HG03060 (cell line): ENCODE measurements around the gene ATOX1.
A peak's percentile ranks its signal among the peaks of the same experiment; 100 is the strongest.
"Not testable (repeated sequence)": the region's sequence is repeated elsewhere in the genome, so short reads cannot be mapped to it uniquely, and the experiment has no call there.

Experiments used
- ATAC-seq: cut with Tn5 transposase; IDR thresholded peaks from one replicate; pipeline ENCODE4 v1.9.1; 2021; ENCODE audit warnings: low read depth, moderate number of reproducible peaks; ENCODE audit not compliant: unreplicated experiment

Gene ATOX1

DNA sequence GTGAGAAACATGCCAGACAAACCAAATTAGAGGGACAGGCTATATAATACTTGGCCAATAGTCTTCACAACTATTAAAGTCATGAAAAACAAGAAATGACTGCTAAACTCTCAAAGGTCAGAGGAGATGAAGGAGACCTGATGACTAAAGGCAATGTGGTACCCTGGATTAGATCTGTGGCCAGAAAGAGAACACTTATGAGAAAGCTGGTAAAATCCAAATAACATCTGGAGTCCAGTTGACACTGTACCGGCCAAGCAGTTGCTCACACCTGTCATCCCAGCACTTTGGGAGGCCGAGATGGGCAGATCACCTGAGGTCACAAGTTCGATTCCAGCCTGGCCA lies 24.4 kb downstream of the ATOX1 start:
- ATAC-seq: no peak

DNA sequence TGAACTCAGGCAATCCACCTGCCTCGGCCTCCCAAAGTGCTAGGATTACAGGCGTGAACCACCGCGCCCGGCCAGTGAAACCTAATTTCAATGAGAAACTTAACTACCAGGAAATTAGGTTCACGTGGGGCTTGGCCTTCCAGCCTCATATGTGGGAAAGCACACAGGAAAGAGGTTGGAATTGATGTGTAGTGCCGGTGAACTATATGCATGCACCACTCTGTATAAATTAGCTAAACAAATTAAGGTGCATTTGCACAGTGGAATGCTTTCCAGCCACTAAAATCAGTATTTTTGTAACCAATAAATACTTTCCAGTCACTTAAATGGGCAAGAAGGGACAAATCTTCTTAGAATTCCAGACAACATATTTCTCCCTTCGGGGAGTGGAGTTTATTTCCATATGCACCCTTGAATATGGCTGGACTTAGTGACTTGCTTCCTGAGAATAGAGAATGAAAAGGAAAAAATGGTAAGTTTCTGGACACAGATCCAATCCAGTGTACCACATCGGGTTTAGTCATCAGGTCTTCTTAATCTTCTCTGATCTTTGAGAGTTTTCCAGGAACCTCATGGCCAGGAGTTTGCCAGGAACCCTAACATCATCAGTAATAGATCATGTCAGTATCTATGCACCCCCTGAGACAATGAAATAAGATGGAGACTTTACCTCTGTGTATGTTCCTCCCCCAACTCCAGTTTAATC lies 24.9 kb downstream of the ATOX1 start:
- ATAC-seq: no peak

DNA sequence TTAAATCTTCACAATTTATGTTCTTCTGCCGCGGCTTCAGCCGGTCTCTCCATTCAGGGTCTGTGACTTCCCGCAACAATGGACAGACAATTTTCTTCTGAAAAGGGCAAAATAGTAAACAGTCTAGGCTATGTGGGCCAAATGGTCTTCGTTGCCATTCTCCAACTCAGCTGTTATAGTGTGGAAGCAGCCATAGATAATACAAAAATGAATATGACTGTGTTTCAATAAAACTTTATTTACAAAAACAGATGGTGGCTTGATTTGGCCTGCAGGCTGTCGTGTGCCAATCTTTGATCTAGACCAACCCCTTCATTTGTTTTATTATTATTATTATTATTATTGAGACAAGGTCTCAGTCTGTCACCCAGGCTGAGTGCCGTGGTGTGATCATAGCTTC lies 28.1 kb downstream of the ATOX1 start:
- ATAC-seq: no peak

DNA sequence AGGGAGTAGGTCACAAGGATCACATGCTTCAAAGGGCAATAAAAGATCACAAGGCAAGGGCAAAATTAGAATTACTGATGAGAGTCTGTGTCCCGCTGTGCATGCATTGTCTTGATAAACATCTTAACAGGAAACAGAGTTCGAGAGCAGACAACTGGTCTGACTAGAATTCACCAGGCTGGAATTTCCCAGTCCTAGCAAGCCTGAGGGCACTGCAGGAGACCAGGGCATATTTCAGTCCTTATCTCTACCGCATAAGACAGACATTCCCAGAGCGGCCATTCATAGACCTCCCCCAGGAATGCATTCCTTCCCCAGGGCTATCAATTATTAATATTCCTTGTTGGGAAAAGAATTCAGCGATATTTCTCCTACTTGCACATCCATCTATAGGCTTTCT lies 28.8 kb downstream of the ATOX1 start:
- not testable (repeated sequence) for ATAC-seq

DNA sequence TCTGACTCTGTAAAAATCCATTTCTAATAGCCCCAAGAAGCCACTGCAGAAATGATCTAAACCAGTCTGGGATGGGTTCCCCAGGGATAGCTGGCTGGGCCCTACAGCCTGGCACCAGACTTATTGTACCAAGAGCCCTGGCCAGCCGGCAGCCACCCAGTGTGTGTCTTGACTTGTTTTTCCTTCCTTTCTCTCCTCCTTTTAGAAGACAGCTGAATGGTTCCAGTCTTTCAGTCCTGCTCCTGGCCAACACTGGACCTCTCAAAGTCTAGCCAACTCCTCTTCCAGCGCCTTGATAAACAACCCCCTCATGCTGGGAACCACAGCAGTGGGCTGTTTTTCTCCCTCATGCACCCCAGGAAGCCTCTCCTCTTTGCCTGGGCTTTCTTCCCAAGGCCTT lies 34.1 kb downstream of the ATOX1 start:
- no peak for ATAC-seq

DNA sequence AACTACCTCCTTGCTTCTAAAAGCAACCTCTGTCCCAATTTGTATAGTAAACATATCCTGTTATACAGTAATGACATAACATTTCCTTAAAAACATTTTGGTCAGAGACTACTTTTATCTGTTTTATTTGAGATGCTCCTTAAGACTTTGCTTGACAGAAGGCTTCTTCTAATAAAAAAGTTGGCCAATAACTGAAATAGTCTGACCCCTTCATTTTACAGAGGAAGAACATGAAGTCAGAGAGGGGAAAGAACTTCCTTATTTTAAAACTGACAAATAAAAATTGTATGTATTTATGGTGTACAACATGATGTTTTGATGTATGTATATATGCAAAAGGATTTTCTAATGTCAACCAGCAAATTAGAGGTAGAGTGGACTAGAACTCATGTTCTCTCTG lies 35.9 kb downstream of the ATOX1 start:
- no peak for ATAC-seq

DNA sequence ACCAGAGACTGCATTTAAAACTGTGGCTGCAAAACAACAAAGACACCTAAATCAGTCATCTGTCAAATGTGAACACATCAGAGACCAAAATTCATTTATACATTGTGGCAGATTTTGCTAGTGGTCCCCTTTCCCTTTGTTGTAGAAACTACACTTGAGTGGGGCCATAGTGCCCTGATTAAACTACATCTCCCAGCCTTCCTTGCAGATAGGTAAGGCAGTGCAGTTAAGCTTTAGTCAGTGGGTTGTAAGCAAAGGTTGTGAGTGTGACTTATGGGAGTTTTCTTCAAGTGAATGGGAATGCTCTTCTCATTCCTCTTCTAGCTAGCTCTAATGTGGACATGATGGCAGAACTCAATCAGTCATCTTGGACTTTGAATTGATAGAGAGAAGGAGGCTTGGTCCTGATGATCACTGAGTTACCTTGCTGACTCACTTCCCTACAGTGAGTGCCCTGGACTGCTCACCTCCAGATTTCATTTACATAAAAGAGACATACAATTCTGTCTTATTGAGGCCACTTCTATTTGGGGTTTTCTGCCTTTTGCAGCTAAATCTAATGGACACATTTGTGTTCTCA lies 36.5 kb downstream of the ATOX1 start:
- no peak for ATAC-seq

DNA sequence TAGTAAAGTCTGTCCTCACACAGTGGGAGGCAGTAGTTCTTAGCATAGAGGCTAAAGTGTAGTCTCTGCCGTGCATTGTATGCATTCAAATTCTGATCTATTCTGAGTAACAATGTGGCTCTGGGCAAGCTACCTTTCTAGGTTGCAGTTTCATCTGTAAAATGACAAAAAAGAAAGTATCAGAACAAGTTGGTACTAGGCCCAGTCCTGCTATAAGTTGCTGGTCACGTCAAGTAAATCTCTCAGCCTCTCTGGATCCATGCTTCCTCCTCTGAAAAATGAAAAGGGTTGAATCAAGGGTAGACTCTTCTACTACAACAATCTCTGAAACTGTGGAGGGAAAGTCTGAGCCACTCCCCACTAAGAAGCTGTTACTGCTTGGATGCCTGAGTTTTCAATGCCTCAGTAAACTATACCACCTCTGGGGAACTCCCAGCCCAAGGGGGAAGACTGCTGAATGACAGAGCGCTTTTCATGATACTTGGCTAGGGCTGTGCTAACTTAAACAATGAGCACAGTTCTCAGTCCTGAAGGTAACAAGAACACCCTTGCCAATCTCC lies 37.3 kb downstream of the ATOX1 start:
- ATAC-seq: peak; percentile 77

DNA sequence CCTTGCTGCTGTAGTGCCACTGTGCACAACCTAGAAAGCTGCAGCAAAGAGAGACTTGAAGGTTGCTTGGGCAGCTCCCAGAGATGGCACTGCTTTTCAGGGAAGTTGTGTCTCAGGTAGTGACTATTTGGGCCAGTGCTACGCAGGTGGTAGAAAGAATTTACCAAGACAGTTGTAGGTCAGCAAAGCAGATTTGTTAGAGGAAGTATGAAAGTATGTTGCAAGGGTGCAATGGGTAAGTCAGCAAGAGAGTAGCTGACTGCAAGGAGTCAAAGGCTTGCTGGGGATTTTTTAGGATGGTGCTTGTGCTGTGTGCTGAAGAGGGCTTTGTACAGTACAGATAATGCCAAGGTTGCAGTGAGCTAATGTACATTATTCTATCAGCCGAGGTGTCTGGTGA lies 38.2 kb downstream of the ATOX1 start:
- no peak for ATAC-seq

DNA sequence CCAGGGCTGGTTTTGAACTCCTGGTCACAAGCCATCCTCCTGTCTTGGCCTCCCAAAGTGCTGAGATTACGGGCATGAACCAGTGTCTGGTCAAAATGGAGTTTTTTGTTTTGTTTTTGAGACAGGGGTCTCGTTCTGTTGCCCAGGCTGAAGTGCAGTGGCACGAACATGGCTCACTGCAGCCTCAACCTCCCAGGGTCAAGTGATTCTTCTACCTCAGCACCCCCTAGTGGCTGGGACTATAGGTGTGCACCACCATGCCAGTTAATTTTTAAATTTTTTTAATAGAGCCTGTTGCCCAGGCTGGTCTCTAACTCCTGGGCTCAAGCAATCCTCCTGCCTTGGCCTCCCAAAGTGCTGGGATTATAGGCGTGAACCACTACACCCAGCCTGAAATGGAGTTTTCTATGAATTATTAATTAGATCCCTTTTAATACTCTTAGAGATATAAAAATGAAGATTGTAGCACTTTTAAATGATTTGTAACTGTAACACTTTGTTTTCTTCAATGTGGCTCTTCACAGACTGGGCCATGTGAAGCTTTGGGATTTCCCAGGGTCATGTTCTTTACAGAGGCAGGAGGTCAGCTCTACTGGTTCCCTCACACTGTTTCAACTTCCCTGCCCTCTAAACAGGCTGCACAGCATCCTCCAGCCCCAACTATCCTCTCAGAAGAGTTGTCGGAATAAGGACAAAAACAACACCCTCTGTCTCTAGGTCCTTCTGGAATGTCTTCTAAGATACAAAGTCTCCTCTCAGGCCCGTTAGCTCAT lies 39.0 kb downstream of the ATOX1 start:
- ATAC-seq: no peak

DNA sequence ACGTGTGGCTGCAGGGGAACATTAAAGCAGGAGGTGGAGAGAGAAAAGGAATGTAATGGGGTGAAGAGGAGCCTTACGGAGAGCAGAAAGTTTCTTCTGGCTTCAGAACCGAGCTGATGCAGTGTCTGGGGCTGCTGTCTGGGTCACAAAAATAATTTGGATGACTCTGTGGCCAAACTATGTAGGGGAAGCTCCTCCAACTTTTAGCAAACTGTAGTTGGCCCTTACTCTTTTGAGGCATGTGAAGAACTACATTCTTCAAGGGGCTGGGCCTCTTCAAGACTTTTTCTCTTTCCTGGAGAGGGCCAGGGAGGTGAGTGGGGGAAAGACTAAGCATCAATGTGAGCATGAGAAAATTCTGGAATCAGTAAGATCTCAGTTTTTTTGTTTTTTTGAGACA lies 39.8 kb downstream of the ATOX1 start:
- no peak for ATAC-seq

DNA sequence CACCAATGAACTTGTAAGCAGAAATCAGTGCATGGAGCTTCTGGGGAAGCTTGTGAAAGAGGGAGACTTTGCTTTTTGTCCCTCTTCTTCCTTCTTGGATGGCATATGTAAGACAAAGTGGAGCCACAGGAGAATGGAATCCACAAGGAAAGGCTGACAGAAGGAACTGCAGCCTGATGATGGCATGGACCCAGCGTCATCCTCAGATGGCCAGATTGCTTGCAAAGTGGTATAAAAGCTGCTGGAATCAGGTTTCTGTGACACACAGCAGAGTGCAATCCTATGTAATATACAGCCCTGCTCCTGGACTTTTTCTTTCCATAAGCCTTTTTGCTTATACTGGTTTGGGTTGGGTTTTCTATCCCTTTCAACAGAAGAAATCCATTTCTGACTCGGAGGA lies 40.3 kb downstream of the ATOX1 start:
- no peak for ATAC-seq

DNA sequence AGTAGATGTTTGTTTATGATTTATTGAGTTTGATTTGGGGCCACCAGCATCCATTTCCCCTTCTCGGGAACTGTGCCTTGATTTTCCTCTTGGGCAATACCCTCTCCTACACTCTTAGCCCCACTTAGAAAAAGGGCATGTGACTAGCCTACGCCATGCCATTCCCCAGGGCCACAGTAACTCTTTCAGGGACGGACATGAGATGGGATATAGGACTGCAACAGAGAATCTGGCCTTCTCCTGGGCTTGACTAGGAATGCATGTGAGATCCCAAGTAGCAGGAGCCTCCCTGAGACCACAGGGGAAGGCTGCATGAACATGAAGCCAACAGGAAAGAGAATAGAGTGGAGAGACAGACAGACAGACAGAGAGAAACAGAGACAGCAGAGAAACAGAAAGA lies 41.0 kb downstream of the ATOX1 start:
- ATAC-seq: no peak

DNA sequence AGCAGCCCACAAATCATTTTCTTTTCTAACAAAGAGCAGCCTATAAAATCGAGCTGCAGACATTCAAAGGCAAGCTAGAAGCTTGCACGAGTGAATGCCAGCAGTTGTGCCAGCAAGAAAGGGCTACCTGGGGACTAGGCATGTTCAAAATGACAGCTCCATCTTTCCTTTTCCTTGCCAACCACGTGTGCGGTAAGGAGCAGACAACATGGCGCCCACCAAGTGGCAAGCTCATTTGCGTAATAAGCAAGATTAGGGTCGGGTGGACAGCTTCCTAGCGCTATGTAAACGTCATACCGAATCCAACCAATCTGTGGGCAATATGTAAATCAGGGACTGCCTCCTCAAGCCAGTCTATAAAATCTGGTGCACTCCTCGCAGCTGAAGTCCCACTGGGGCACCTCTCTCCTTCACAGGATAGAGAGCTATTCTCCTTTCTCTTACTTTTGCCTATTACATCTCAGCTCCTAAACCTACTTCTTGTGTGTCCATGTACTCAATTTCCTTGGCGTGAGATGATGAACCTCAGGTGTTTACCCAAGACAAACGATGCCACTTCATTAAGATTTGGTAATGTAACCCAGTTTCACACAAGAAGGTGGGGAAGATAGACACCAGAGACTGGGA lies 49.2 kb downstream of the ATOX1 start:
- no peak for ATAC-seq

DNA sequence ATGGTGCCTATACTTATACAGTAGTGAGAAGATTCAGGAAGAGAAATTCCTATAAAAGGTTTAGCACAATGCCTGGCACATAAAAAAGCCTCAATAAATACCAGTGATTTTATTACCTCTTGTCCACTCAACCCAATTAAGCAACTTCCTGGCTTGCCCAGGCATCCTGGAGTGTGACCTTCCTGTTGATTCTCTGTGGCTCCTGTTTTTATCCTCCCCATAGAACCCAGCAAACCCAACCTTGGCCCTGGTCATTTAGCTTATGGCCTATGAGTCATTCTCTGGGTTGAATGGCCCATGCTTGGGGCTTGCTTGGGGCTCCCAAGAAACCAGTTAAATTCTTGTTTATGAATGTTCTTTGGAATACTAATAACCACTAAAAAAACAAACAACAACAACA lies 50.3 kb downstream of the ATOX1 start:
- ATAC-seq: no peak

DNA sequence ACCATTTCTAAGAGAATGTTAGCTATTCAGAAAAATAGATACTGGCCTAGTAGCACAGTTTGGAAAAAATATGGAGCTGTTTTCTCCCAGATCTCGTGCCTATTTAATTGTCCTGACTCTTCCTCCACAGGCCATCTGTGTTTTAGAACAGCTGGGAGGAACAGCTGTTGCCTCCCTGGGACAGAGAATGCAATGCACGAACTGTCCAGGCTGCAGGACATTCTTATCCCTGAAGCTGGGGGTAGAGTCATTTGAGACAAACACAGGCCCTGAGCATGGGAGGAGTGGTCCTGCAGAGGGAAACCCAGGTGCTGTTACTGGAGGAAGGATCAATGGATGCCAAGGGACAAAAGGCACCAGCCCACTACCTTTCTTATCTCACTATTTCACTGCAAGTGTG lies 50.9 kb downstream of the ATOX1 start:
- no peak for ATAC-seq

DNA sequence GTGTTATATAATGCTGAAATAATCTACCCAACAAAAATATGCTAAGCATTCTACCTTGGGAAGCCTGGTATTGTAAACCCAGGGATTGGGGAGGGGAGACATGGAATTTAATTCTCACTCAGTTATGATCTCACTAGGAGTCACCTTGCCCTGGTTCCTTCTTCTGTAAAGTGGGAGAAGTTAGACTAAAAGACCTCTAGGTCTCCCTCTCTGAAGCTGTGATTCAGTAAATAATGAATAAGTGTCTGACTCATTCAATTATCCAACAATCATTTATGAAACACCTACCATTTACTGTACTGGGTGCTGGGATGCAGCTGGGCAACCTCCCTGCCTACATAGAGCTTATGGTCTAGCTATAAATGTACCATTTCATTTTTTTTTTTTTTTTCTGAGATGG lies 51.5 kb downstream of the ATOX1 start:
- no peak for ATAC-seq

DNA sequence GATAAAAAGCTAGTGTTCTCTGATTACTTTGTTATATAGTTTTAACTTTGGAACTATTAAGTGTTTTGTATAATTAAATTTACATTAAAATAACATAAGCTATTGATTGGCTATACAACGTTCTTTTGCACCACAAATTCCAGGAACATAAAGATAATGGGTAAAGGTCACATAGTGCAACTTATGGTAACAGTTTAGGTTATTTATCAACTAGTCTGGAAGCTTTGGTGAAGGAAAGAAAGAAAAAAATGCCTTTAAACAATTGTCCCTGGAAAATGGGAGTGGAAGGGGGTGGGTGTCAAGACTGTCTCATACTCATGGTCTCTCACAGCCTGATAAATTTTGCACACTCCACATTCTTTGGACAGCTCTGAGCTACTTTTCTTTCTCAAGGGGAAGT lies 54.7 kb downstream of the ATOX1 start:
- no peak for ATAC-seq

DNA sequence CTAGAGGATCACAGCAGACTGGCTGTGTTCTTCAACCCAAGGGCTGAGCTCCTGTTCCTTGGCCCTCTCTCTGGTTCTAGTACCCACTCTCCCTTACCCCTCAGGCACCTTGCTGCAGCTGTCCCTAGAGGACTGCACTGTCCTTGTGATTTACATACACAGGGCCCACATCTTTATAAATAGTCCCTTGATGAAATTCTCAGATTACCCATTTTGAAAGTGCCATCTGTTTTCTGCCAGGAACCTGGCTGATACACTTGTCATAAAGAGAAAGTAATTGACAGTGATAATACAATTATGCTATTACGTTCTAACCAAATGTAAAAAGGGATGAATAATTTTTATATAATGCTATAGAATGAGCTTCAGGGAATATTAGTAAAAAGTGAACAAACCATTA lies 55.2 kb downstream of the ATOX1 start:
- peak; percentile 90 for ATAC-seq

DNA sequence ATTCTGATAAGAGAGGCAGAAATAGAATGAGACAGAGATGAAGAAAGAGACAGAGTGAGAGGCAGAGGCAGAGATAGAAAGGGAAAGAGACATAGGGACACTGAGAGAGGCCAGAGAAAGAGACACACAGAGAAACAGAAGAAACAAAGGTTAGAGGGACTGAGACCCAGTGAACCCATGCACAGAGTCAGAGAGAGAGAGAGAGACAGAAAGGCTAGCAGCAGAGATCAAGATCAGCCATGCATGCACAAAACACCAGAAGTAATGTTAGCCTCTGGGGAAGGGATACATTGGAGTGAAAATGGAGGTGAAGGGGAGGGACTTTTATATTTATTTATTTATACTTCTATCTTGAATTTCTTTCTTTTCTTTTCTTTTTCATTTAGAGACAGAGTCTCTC lies 57.6 kb downstream of the ATOX1 start:
- ATAC-seq: no peak

DNA sequence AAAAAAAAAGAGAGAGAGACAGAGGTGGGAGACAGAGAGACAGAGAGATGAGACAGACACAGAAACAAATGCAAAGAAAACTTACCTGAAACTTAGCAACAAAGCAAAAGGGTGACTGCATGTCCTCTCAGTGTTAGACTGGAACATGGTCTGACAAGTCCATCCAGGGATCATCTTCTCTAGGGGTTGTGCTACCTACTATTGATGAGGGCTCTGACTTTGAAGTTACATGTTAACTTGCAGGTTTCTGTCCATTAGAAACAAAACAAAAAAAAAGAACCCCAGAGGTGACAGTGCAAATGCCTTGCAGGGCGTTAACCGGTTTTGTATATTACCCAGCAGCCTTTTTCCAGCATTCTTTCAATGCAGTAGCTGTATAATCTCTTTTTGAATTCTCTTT lies 58.1 kb downstream of the ATOX1 start:
- no peak for ATAC-seq
